HG02623 (cell line): ENCODE measurements around the gene MSANTD2.
A peak's percentile ranks its signal among the peaks of the same experiment; 100 is the strongest.

ENCODE experiments used
- ATAC-seq: cut with Tn5 transposase; IDR thresholded peaks from one replicate; pipeline ENCODE4 v1.9.1; 2021; ENCODE audit warnings: moderate library complexity; ENCODE audit not compliant: unreplicated experiment

Gene MSANTD2

GRCh38 chr11:124800226-124800929, at the start of gene MSANTD2:
TSS of gene MSANTD2 (minus strand) at chr11:124800406. CDS start at chr11:124800380, 26 bp downstream.
- peak; percentile 82 for ATAC-seq

GRCh38 chr11:124846070-124846673, 46.0 kb upstream of the MSANTD2 start:
- no peak for ATAC-seq

- ATAC-seq = no peak
Observed at GRCh38 chr11:124844664-124845079, 44.5 kb upstream of the MSANTD2 start.

- no peak for ATAC-seq
Observed at GRCh38 chr11:124843616-124843910, 43.4 kb upstream of the MSANTD2 start.

- ATAC-seq = no peak
Observed at GRCh38 chr11:124842305-124842704, 42.1 kb upstream of the MSANTD2 start.

GRCh38 chr11:124841840-124842239, 41.6 kb upstream of the MSANTD2 start:
- no peak for ATAC-seq

GRCh38 chr11:124841201-124841600, 41.0 kb upstream of the MSANTD2 start:
- no peak for ATAC-seq

GRCh38 chr11:124840666-124841065, 40.5 kb upstream of the MSANTD2 start:
- no peak for ATAC-seq

GRCh38 chr11:124839972-124840621, 39.9 kb upstream of the MSANTD2 start:
- no peak for ATAC-seq

GRCh38 chr11:124839128-124839971, 39.1 kb upstream of the MSANTD2 start:
- ATAC-seq = no peak

- no peak for ATAC-seq
Observed at GRCh38 chr11:124838805-124839127, 38.6 kb upstream of the MSANTD2 start.

GRCh38 chr11:124837491-124837856, 37.3 kb upstream of the MSANTD2 start:
- ATAC-seq = no peak

GRCh38 chr11:124835918-124836317, 35.7 kb upstream of the MSANTD2 start:
- ATAC-seq = no peak

GRCh38 chr11:124834526-124835180, 34.4 kb upstream of the MSANTD2 start:
- ATAC-seq = no peak

- ATAC-seq = no peak
Observed at GRCh38 chr11:124832571-124832970, 32.4 kb upstream of the MSANTD2 start.

- ATAC-seq = no peak
Observed at GRCh38 chr11:124831897-124832296, 31.7 kb upstream of the MSANTD2 start.

- no peak for ATAC-seq
Observed at GRCh38 chr11:124830749-124831148, 30.5 kb upstream of the MSANTD2 start.

GRCh38 chr11:124829986-124830385, 29.8 kb upstream of the MSANTD2 start:
- ATAC-seq = no peak

GRCh38 chr11:124825876-124826275, 25.7 kb upstream of the MSANTD2 start:
- ATAC-seq = no peak

GRCh38 chr11:124823512-124824376, 23.5 kb upstream of the MSANTD2 start:
- no peak for ATAC-seq
